OCI-LY1 (cell line): ENCODE measurements around the gene RFK.

Experiments
- EZH2 ChIP-seq: fragments of 200-600 bp; sonication (generic), shearing (Covaris generic); IDR thresholded peaks from 2 replicates; pipeline ENCODE4 v1.8.0; 2017; ENCODE audit warnings: borderline replicate concordance, mixed run types, mild to moderate bottlenecking, antibody characterized with exemption, low read length, moderate library complexity, mixed read lengths
- TF ChIP-seq, protein P1 (sequence below): fragments of 200-600 bp; sonication (generic), shearing (Covaris generic); IDR thresholded peaks from 2 replicates; pipeline ENCODE4 v1.5.1; 2017; ENCODE audit warnings: mild to moderate bottlenecking, antibody characterized with exemption, low read length, moderate library complexity, mixed read lengths

DNA sequence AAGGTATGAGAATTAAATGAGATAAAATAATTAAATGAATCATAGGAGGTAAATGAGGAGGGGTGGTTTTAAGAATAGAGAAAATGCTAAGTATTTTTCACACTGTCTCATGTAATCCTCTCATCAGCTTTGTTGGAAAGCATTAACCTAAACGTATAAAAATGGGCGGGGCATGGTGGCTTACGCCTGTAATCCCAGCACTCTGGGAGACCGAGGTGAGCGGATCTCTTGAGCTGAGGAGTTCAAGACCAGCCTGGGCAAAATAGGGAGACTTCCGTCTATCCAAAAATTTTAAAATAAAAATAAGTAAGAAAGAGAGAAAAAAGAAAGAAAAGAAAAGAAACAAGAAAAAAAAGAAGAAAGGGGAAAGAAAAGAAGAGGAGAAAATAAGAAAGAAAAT lies 1.9 kb upstream of the RFK start:
- TF ChIP-seq, protein P1, sequence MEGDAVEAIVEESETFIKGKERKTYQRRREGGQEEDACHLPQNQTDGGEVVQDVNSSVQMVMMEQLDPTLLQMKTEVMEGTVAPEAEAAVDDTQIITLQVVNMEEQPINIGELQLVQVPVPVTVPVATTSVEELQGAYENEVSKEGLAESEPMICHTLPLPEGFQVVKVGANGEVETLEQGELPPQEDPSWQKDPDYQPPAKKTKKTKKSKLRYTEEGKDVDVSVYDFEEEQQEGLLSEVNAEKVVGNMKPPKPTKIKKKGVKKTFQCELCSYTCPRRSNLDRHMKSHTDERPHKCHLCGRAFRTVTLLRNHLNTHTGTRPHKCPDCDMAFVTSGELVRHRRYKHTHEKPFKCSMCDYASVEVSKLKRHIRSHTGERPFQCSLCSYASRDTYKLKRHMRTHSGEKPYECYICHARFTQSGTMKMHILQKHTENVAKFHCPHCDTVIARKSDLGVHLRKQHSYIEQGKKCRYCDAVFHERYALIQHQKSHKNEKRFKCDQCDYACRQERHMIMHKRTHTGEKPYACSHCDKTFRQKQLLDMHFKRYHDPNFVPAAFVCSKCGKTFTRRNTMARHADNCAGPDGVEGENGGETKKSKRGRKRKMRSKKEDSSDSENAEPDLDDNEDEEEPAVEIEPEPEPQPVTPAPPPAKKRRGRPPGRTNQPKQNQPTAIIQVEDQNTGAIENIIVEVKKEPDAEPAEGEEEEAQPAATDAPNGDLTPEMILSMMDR: no peak
- TF ChIP-seq EZH2: no peak
